Right renal cortex interstitium (tissue), 3 donors: ENCODE measurements around the gene LBR. TPM values are rescaled to one million over a fixed set of nuclear protein-coding genes. Genes with fewer than 3 reads are reported as not detected.
"Not testable (repeated sequence)": the region's sequence is repeated elsewhere in the genome, so short reads cannot be mapped to it uniquely, and the experiment has no call there.

ENCODE experiments used
- DNase-seq, 3 donors: peaks; one replicate each; pipeline ENCODE4 v3.0.0-alpha.2; 2013; ENCODE audit warnings: low read depth in 3 of 3, low spot score in 2 of 3
- polyA plus RNA-seq, 3 donors: library from polyadenylated mRNA; unstranded; fragments of 120-200 nt; gene quantifications; one replicate each; pipeline ENCODE4 v1.2.1, GENCODE V29; 2013; ENCODE audit not compliant: insufficient read length in 3 of 3

LBR gene
- polyA plus RNA-seq: 10 to 100 TPM; 80.3 to 85.7 (median 83.8) TPM

DNA sequence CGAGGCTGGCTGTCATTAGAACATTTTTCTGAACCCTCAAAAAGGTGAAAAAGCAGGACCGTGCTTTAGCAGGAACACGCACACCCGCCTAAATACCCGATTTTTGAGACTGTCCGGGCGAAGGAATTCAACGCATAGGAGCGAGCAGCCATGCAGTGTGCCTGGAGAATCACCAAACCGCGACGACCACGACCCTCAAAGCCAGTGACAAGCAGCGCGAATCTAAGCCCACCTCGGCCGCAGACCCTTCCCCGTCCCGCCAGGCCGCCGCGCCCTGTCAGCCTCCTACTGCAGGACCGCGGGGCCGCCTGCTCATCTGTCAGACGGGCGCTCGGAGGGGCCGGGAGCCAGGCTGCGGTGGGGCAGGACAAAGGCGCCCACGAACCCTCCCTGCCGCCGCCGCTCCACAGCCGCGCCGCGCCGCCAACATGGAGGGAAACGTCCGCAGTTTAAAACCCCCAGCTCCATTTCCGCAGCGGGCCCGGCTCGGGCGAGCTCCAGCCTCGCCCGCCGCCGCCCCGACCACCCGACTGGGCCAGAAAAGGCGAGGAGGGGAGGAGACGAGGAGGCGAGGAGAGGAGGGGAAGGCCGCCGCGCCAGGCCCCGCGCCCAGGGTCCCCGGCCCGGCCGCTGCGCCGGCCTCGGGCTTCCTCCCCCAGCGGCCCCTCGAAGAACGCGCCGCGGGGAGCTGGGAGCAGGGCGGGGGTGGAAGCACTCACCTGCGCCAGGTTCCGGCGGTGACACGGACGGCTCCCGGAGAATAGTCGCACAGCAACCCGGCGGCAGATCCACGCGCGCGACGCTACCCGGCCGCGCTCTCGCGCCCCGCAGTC, at the start of gene LBR:
Gene LBR (minus strand): TSS at position 804 of the 833 bp plus-strand sequence. CDS start 3,963 bp downstream, outside the sequence.
- DNase-seq: no peak

- DNase-seq: no peak
Observed at GRCh38 chr1:225477296-225477911, 49.6 kb upstream of the LBR start.

DNA sequence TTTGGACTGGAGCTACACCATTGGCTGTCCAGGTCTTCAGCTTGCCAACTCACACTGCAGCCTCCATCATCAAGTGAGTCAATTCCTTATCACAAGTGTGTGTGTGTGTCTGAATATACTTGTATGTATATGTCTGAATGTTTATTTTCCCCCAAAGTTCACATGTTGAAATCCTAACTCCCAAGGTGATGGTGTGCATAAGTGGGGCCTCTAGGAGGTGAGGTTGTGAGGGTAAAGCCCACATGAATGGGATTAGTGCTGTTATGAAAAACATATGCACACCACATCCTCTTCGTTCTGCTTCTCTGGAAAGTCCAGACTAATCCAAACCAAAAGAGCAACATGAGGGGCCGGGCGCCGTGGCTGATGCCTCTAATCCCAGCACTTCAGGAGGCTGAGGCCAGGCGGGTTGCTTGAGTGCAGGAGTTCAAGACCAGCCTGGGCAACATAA, 48.7 kb upstream of the LBR start:
- no peak for DNase-seq

DNA sequence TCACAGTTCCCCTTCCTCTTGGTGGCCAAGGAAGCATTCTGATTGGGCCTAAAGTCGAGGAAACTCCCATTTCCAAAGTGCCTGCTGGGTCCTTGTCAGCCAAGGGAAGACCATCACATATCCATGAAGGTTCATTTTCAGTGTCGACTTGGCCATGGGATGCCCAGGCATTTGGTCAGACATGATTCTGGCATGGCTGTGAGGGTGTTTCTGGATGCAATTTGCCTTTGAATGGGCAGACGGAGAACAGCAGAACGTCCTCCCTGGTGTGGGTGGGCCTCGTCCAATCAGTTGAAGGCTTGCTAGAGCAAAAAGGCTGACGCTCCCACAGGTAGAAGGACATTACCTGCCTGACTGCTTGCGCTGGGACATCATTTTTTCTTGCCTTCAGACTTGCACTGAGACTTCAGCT, 48.3 kb upstream of the LBR start:
- no peak for DNase-seq

- DNase-seq: peak; percentile 42 to 52 (median 46)
Observed at GRCh38 chr1:225474986-225475820, 47.4 kb upstream of the LBR start.

DNA sequence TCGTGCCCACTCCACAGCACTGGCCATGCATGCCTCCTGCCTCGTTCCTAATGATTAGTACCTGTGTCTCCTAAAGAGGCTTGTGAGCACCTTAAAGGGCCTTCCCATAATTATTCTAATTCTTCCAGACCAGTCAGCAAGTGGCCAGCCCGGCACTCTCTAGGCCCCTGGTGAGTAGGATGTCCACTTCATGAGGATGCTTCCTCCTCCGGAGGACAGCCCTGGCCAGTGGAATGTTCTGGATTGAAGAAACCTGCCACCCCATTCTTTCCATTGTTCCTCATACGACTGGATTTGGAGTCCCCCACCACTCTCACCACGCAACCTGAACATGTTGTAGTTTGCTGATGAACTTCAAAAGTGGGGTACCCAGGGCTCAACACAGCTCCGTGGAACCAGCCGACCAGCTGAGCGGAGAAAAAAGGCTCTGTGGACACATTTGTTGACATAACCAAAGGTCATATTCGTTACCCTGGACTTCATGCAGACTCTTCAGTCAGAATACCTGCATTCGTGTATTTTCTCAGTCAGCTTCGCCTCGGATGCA, 46.7 kb upstream of the LBR start:
- no peak for DNase-seq

GRCh38 chr1:225473676-225474438, 46.0 kb upstream of the LBR start:
- not testable (repeated sequence) for DNase-seq

- DNase-seq: not testable (repeated sequence)
Observed at GRCh38 chr1:225473266-225473665, 45.4 kb upstream of the LBR start.

DNA sequence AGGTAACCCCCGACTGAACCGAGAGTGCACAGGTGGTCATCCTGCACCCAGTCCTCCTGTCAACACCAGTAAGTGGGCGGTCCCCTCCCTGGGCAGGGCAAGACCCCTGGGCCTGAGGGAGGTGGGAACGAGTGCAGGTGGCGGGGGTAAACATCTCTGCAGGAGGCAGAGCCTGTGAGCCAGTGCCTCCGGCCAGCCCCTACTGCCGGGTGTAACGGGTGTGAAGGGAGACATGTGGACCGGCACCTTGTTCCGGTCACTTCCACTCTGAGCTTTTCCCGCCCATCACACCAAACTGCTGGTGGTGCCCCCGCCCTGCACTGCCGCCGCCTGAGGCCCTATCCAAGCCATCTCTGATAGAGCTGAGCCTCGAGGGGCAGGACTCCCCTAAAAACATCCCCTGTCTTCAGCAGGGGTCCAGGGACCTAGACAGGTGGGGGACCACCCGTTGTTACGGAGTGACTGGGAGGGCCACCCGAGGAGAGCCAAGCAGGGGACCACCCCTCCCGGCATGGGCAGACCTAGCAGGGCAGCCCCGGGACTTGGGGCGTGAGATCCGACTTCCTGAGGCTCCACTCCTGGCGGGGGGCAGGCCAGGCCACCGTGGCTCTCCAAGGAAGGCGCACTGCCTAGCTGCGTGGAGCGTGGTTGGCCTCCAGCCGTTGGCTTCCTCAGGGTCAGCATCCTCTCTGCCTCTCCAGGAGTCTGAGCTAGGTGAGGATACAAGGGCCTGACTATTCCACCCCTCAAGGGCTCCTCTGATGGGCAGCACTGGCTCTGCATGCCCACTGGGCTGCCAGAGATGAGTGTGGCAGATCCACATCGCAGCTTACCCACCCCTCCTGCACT, 43.8 kb upstream of the LBR start:
- no peak for DNase-seq

DNA sequence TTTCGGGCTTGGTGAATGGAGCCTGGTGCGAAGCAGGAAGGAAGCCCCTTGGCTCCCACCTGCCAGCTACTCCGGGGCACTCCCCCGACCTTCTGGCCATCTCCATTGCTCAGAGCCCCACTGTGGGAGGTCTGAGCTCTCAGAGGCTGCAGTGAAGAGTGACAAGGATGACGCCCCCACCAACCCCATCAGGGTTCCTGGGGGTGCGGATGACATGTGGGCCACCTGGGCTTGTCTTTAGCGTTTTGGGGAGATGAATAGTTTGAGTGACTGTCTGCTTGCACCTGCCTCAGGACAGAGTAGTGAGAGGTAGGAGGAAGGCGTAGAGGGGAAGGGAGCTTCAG, 43.2 kb upstream of the LBR start:
- DNase-seq: no peak

GRCh38 chr1:225470211-225471108, 42.6 kb upstream of the LBR start:
- no peak for DNase-seq

GRCh38 chr1:225469051-225469450, 41.2 kb upstream of the LBR start:
- no peak for DNase-seq

DNA sequence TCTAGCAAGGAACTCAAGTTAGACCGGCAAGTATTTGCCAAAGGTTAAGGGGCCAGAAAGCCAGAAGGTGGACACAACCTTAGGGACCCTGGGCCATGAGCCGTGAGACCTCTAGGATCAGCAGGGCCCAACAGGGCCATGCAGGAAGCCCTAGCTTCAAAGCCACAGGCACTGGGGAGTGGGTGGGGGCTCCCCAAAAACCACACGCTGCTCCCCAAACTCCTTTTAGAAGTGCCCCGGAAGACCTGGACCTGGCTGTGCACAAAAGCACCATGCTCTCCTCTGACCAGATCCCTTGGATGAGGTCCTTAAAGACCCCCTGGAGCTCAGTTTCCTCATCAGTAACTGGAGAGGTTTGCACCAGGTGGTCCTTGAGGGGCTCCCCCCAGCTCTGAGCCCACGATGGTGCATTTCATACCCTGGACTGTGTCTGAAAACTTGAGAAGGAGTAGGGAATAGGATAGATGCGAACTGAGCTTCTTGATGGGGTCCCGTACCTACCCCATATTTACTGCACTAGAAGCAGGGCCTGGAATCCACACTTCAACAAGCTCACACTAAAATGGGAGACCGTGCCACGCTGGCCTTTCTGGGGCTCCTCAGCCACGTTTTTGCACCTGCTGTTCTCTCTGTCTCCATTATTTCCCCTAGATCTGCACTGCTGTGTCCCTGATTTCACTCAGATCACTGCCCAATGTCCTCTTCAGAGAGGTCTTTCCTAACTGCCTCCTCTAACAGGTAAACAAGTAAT, 40.6 kb upstream of the LBR start:
- DNase-seq: no peak

- DNase-seq: no peak
Observed at GRCh38 chr1:225467193-225468020, 39.6 kb upstream of the LBR start.

DNA sequence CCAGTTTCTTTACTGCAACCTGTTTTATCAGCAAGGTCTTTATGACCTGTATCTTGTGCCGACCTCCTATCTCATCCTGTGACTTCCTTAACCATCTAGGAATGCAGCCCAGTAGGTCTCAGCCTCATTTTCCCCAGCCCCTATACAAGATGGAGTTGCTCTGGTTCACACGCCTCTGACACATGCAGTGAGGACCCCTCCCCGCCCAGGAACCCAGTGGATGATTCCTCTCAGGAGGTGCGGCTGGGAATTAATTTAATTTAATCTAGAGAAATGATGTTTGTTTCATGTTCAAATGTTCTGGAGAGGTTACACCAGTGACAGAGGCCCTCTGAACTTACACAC, 39.0 kb upstream of the LBR start:
- DNase-seq: no peak

- no peak for DNase-seq
Observed at GRCh38 chr1:225465793-225466517, 38.1 kb upstream of the LBR start.
